HG03280 (cell line): ENCODE results near the gene IRS4.

Experiments
- ATAC-seq: cut with Tn5 transposase; IDR thresholded peaks from one replicate; pipeline ENCODE4 v1.9.1; 2021; ENCODE audit warnings: mild to moderate bottlenecking, moderate library complexity; ENCODE audit not compliant: unreplicated experiment

The IRS4 gene

GRCh38 chrX:108736509-108737479, at the start of gene IRS4:
Gene IRS4 (minus strand): TSS chrX:108736563.
- no peak for ATAC-seq

- no peak for ATAC-seq
These were observed 36.2 kb upstream of the IRS4 start for GRCh38 chrX:108772549-108772948.

- no peak for ATAC-seq
These were observed 27.2 kb upstream of the IRS4 start for GRCh38 chrX:108763559-108763958.

- no peak for ATAC-seq
These were observed 4.0 kb upstream of the IRS4 start for GRCh38 chrX:108740299-108740774.

GRCh38 chrX:108737754-108738153, 1.4 kb upstream of the IRS4 start:
- ATAC-seq: no peak

GRCh38 chrX:108735679-108736508, 469 bp downstream of the IRS4 start:
- no peak for ATAC-seq

- ATAC-seq: no peak
These were observed 1.2 kb downstream of the IRS4 start for GRCh38 chrX:108735091-108735678.

- ATAC-seq: no peak
These were observed 1.9 kb downstream of the IRS4 start for GRCh38 chrX:108734426-108734825.

GRCh38 chrX:108732630-108733321, 3.6 kb downstream of the IRS4 start:
- ATAC-seq: no peak

GRCh38 chrX:108731153-108731552, 5.2 kb downstream of the IRS4 start:
- no peak for ATAC-seq

GRCh38 chrX:108726748-108727147, 9.6 kb downstream of the IRS4 start:
- ATAC-seq: no peak

GRCh38 chrX:108722561-108722960, 13.8 kb downstream of the IRS4 start:
- no peak for ATAC-seq

GRCh38 chrX:108712886-108713285, 23.5 kb downstream of the IRS4 start:
- no peak for ATAC-seq

- ATAC-seq: no peak
These were observed 31.5 kb downstream of the IRS4 start for GRCh38 chrX:108704839-108705238.

- no peak for ATAC-seq
These were observed 33.8 kb downstream of the IRS4 start for GRCh38 chrX:108702530-108702929.

GRCh38 chrX:108701633-108702032, 34.7 kb downstream of the IRS4 start:
- ATAC-seq: no peak

GRCh38 chrX:108699368-108699767, 37.0 kb downstream of the IRS4 start:
- no peak for ATAC-seq

GRCh38 chrX:108696690-108697089, 39.7 kb downstream of the IRS4 start:
- ATAC-seq: no peak
